Lower leg skin (tissue), 4 donors: ENCODE data around the gene ZNF816. TPM values are rescaled to one million over a fixed set of nuclear protein-coding genes. Genes with fewer than 3 reads are reported as not detected.
"Not testable (repeated sequence)": the region's sequence is repeated elsewhere in the genome, so short reads cannot be mapped to it uniquely, and the experiment has no call there.

ENCODE experiments used
- DNase-seq, 2 donors: peaks; one replicate each; pipeline ENCODE4 v3.0.0-alpha.2; 2019; ENCODE audit warnings: low spot score in 2 of 2
- H3K4me3 ChIP-seq: fragments of 200-600 bp; sonication (generic); 2 replicates; pipeline ENCODE4 v1.5.1; 2017; ENCODE audit warnings: mild to moderate bottlenecking, low read depth; ENCODE audit not compliant: poor library complexity, severe bottlenecking
- CTCF ChIP-seq, 3 donors: fragments of 450-650 bp; IDR thresholded peaks; one replicate each; pipeline ENCODE4 v1.5.1; 2016; ENCODE audit warnings: antibody characterized with exemption in 3 of 3, mild to moderate bottlenecking in 3 of 3, moderate library complexity in 2 of 3
- POLR2A ChIP-seq, 2 donors: fragments of 450-650 bp; IDR thresholded peaks; one replicate each; pipeline ENCODE4 v1.6.1; 2016 to 2017; ENCODE audit warnings: antibody characterized with exemption in 2 of 2, mild to moderate bottlenecking in 1 of 2, moderate library complexity in 1 of 2
- WGBS, 2 donors: methylation state at CpG; one replicate each; pipeline ENCODE4 v1.1.5; 2018; 5-methylcytosine and 5-hydroxymethylcytosine counted together
- intact Hi-C: fragments of 100-400 bp; cut with DNase I; formaldehyde crosslinking; loops from one replicate; pipeline ENCODE4 v1.15.0; 2023; ENCODE audit warnings: low total_unique reads
- total RNA-seq, 4 donors: library from RNA; depleted of rRNA; stranded (reverse); fragments of >200 nt; gene quantifications; one replicate each; pipeline ENCODE4 v1.1.0, GENCODE V29; 2016

Gene ZNF816
- total RNA-seq, 4 donors from 2014 or later, result 3.2 to 17.8 (median 5.5) TPM

- 95 to 97% methylated on average over 5 of the region's 5 CpGs for WGBS, 2 donors
- TF ChIP-seq POLR2A (IDR thresholded peaks at IDR 0.05) (no peak), CTCF (IDR thresholded peaks at IDR 0.05) (no peak)
- intact Hi-C loops, result no loop called here
- peak in 1 of 2 donors; percentile 53 for DNase-seq
- no peak overlapping the region for H3K4me3 ChIP-seq
These were observed 45.1 kb downstream of the ZNF816 start for GRCh38 chr19:52917531-52917930.

DNA sequence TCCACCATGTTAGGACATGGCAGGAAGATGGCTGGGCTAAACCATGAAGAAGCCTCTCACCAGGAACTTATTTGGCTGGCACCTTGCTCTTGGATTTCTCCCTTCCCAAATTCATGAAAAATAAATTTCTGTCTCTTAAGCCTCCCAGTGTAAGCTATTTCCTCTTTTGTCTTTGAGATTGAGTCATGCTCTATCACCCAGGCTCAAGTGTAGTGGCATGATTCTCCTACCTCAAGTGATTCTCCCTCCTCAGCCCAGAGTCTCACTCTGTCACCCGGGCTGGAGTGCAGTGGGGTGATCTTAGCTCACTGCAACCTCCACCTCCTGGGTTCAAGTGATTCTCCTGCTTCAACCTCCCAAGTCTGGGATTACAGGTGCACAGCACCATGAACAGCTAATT lies 52.0 kb downstream of the ZNF816 start:
- H3K4me3 ChIP-seq, result no peak overlapping the region
- no peak for TF ChIP-seq CTCF (IDR thresholded peaks at IDR 0.05)
- no peak for TF ChIP-seq POLR2A (IDR thresholded peaks at IDR 0.05)
- WGBS, 2 donors, result 100% methylated on average over 1 of the region's 1 CpG
- intact Hi-C loops, result no loop called here
- DNase-seq, result no peak

DNA sequence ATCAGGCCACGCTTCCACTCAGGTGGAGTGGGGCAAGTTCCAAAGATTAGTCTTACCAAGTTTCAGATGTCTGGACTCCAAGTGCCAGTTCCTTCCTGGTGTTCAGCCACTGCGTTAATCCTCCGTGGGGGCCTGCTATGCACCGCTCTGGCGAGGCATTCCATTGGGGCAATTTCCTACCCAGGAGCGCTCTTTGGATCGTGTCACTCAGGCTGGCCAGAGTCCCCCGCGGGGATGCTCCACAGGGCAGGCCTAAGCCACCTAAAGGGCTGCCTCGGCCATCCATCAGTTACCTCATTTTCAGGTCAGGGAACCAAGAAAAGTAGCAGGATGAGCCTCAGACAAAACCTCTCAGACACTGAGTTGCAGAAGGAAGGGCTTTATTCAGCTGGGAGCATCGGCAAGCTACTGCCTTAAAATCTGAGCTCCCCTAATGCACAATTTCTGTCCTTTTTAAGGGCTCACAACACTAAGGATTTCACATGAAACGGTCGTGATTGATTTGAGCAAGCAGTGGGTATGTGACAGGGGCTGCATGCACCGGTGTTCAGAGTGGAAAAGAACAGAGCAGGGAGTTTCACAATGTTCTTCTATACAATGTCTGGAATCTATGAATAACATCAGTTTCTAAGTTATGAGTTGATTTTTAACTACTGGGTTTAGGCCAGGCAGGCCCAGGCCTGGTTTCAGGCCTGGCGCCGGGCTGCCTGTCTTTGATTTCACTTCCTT lies 58.5 kb downstream of the ZNF816 start:
- intact Hi-C loops, DNase-seq, H3K4me3 ChIP-seq: not testable (repeated sequence)
- 83 to 85% methylated on average over 16 of the region's 16 CpGs for WGBS, 2 donors

GRCh38 chr19:52901842-52902241 lies 60.8 kb downstream of the ZNF816 start:
- TF ChIP-seq POLR2A (IDR thresholded peaks at IDR 0.05), result no peak
- no peak for TF ChIP-seq CTCF (IDR thresholded peaks at IDR 0.05)
- intact Hi-C loops, result no loop called here
- 75 to 87% methylated on average over 3 of the region's 3 CpGs for WGBS, 2 donors
- H3K4me3 ChIP-seq, result no peak overlapping the region
- no peak for DNase-seq

Other genes starting within 250 kb of the ZNF816 start
- gene ZNF611, start 227.8 kb downstream of the ZNF816 start, total RNA-seq, result 10 to 100 TPM in 2 of 4 donors, 1 to 10 TPM in 2; 7.8 to 13.5 (median 10.2) TPM
- 10 to 100 TPM in 1 of 4 donors, 1 to 10 TPM in 3; 5.5 to 12.6 (median 7.9) TPM for gene ZNF600, start 176.1 kb downstream of the ZNF816 start, total RNA-seq
- 10 to 100 TPM in 2 of 4 donors, 1 to 10 TPM in 2; 8.8 to 10.4 (median 10.2) TPM for gene ZNF28, start 141.2 kb downstream of the ZNF816 start, total RNA-seq
- gene ZNF468, start 105.3 kb downstream of the ZNF816 start, total RNA-seq, result 10 to 100 TPM in 3 of 4 donors, 1 to 10 TPM in 1; 9.9 to 19.8 (median 17.2) TPM
- 10 to 100 TPM in 3 of 4 donors, 1 to 10 TPM in 1; 1.2 to 15.3 (median 12.4) TPM for gene ZNF320, start 65.2 kb downstream of the ZNF816 start, total RNA-seq
- gene ZNF888, start 39.5 kb downstream of the ZNF816 start, total RNA-seq, result 1 to 10 TPM; 1.6 to 3.7 (median 3.2) TPM
- gene ERVV-1, start 51.0 kb upstream of the ZNF816 start, total RNA-seq, result not detected
- gene ERVV-2, start 81.9 kb upstream of the ZNF816 start, total RNA-seq, result not detected
- gene ZNF160, start 140.5 kb upstream of the ZNF816 start, total RNA-seq, result 10 to 100 TPM; 22.6 to 38.0 (median 27.4) TPM
- 1 to 10 TPM; 1.1 to 7.4 (median 5.1) TPM for gene ZNF415, start 170.0 kb upstream of the ZNF816 start, total RNA-seq
- 1 to 10 TPM; 5.3 to 9.3 (median 7.3) TPM for gene ZNF347, start 196.2 kb upstream of the ZNF816 start, total RNA-seq
- 1 to 10 TPM; 2.4 to 4.9 (median 3.4) TPM for gene ZNF665, start 230.5 kb upstream of the ZNF816 start, total RNA-seq